ENCODE measurements around the gene GNGT1.

GNGT1 gene
- total RNA-seq: 0 reads per million in 4 donors

DNA sequence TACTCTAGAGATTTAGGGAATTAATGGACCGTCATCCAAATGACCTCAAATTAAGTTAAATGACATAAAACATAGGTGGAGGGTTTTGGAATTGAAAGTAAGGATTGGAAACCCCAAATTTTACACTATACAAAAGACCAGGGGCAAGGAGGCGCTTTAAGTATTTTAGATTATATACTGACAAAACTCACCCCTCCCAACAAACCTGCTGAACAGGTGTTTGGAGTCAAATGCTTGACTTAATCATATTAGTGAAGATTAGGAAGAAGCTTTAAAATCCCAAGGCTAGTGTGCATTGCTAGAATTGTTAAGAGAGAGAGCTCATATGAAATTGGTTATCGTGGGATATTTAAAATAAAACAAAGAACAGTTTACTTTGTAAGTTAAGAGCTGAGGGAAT is at the start of gene GNGT1:
TSS of gene GNGT1 (plus strand) at position 301 of the 400 bp plus-strand sequence. CDS start 180 bp downstream, outside the sequence.
- no peak for DNase-seq

DNA sequence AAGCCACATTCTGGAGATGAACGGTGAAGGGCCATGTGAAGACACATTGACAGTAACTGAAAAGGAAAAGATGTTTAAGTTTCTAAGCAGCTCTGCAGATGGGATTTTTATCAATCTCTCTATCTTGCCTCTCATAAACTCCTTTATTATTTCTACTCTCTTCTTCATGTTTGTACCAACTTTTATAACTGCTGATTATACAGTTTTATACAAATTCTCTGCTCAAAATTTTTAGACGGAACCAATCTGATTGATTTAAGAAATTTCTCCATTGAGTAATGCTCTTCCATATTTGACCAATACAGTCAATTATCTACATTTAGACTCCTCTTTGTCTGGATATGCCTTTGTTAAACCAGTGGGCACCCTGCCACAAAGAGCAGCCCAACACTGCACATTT is 47.5 kb upstream of the GNGT1 start:
- no peak for DNase-seq

DNA sequence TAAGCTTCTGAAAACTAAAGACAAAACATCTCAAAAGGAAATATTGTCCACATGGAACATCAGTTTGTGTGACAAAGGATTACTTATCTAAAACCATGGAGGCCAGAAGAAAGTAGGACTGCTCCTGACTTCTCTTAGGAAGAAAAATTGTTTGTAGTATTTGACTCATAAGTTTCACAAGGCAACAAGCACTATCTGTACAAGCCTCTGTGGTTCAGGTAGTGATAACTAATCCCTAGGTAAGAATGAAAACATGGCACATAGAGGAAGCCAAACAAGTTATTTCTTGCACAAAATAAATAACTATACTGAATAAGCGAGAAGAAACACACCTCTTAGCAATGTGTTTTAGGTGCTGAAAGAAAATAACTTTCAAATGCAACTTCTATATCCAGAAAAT is 46.1 kb upstream of the GNGT1 start:
- no peak for DNase-seq

DNA sequence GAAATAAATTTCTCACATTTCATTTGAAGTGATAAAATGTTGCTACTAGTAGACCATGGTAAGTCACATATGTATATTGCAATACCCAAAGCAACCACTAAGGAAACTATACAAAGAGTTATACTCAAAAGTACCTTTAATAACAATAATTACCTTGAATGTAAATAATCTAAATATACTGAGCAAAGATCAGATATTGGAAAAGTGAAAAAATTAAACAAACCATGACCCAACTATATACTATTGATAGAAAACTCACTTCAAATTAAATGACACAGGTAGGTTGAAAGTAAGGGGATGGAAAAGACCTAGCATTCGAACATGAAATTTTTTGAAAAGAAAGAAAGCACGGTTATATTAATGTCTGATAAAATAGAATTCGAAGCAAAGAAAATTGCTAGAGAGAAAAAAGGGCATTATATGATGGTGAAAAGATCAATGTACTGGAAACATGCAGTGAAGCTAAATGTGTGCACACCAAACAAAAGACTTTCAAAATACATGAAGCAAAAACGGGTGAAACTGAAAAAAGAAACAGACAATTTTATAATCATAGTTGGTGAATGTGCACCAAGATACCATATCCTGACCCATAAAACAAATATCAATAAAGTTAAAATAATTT is 44.9 kb upstream of the GNGT1 start:
- DNase-seq: no peak

DNA sequence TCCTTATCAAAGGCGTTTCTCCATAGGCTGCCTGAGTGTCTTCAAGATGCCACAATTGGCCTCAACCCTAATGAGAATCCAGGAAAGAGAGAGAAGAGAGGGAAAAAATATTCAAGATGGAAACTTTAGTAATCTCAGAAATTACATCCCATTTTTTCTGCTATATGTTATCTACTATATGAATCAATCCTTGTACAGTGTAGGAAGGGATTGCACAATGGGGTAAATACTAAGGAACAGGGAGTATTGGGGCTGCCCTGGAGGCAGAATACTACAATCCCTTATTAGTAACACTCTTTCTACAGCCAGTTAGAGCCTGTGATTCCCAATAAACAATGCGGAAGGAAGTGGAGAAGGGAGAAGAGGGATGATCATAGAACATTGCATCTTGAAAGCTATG is 43.7 kb upstream of the GNGT1 start:
- no peak for DNase-seq

DNA sequence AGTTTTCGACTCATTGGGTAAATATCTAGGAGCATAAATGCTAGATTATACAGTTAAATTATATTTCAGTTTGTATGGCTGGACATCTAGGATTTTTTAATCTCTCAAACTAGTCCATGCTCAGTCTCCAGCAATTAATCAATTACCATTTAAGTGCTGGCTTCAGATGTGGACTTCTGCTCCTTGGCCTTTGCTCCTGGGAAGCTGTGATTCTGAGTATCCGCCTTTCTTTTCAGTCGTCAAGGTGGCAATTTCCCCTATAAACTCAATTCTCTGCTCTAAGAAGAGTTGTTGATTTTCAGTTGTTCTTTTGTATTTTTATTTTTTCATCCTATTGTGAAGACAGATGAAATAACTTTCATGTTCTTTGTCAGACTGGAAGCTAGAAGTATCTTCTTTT is 39.5 kb upstream of the GNGT1 start:
- no peak for DNase-seq

DNA sequence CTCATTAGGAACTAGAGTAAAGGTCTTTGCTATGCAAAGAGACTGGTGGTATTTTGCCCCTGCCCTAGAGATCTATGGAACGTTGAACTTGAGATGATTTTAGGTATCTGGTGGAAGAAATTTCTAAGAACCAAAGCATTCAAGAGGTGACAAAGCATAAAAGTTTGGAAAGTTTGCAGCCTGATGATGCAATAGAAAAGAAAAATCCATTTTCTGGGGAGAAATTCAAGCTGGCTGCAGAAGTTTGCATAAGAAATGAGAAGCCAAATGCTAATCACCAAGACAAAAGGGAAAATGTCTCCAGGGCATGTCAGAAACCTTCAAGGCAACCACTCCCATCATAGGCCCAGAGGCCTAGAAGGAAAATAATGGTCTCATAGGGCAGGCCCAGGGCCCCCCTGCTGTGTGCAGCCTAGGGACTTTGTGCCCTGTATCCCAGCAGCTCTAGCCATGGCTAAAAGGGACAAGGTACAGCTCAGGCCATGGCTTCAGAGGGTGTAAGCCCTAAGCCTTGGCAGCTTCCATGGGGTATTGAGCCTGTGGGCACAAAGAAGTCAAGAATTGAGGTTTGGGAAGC is 32.3 kb upstream of the GNGT1 start:
- no peak for DNase-seq

DNA sequence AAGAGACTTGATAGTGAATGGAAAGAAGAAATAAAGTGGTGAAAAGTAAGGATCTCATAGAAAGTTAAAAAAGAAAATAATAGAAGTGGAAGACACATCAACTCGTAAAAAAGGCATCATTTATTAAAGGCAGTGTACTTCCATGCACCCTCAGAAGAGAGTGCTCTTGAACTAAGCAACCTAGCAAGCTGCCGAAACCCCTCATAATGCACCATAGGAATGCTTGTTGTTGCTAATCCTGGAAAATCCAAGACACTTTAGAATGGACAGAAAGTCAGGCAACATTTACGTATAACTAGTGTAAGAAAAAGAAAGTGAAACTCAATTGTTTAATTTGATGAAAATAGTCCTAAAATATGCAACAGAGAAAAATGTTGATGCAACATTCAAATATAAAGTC is 28.6 kb upstream of the GNGT1 start:
- DNase-seq: no peak

DNA sequence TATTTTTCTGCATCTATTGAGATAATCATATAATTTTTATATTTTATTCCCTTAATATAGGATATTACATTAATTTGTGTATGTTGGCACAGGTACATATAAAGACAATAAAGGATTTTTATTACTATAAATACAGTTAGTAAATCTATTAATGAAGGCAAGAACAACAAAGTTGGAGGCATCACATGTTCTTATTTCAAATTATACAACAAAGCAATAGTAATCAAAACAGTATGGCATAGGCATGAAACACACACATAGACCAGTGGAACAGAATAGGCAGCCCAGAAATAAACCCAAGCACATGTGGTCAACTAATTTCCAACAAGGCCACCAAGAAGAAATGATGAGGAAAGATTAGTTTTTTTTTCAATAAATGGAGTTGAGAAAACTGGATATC is 27.0 kb upstream of the GNGT1 start:
- no peak for DNase-seq

DNA sequence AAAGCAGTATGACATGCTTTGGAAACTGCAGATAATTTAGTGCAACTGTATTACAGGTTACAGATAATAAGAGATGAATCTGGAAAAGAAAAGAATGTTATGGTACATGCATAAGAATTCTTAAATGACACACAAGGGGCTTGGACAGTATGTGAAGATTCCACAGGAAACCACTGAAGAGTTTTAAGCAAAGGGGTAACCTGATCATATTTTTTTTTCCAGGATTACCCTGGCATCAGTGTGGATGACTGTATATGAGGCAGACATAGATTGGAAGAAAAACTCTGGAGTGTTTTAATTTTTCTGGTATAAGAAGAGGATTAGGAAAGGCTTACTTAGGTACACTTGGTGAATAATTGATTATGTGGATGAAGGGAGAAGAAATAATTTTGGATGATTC is 23.9 kb upstream of the GNGT1 start:
- DNase-seq: no peak

DNA sequence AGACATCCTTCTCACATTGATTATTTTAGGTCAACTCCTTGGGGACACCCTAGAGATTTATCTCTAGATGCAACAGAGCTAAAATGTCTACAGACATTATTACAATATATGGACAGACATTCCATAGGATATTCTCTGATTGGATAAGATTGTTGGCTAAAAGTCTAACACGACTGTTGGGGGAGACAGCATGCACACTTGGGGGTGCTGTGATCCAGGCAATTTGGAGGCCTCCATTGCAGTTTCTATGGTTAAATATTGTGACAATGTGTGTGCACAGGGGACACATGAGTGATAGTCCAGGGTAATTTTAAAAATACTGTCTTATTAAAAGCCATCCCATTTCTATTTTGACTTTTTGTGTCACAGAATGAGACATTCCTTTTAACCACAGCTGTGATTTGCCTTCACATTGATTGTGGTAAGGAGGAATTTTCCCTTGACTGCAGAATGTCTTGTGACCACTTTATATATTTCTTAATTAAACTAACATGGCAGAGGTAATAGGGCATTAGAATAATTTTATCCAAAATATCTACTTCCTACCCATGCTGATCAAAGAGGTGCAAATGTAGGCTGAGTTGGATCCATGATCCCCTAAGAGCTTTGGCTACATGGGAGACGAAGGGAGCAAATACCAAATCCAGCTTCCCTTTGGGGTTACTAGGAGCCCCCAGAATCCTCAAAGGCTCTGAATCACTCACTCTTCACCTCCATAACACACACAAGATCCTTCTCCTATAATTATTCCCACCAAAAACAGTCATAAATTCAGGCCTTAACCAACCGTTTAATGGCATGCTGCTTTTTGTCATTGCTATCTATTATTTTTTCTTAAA is 23.1 kb upstream of the GNGT1 start:
- no peak for DNase-seq

DNA sequence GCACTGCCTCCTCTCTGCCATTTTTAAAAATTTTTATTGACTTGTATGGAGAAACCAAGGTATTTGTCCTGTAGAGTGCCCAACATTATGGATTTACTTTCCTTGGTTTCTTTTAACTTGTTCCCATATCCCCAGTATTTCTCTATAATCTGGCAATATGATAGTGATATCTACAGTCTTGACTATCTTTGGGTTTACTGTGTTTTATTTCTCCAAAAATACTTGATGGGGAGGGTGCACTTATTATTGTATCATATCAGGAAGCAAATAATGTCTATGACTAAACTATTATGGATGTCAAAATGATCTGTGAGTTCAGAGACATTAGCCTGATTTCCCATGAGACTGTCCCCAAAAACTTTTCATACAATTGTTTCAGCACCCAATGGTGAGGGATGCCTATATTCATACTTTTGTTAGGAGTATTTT is 22.4 kb upstream of the GNGT1 start:
- no peak for DNase-seq

DNA sequence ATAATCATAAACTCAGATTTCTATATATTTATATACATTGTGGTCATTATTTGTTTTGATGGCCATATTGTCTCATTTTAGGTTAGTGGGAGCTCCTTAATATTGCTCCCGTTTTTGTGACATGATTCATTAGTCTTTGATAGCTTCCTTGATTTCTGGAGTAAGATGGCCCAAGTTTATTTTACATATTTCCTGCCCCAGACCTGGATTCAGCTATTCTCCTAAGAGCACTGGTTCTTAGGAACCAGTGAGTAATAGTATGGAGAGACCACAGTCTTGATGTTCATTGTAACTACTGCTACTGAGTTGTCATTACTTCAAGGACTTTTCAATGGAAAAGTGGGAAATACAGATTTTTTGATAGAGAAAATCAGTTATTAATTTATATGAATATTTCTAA is 21.8 kb upstream of the GNGT1 start:
- no peak for DNase-seq

DNA sequence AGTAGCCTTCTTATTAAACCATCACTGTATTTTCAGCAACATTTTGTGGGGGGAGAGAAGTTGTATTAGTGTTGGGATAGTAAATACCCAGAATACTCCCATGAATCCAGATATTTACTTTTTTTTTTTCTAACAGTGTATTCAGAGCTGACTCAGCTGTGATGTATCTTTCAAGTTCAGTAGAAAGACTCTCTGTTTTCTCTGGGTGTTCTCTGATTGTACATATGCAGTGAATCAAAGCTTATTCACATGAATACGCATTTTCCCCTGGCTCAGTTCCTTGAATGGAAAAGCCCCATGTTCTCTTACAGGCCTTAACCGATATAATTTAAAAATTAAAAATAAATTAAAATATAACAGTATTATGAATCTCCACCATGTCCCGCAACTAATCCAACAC is 17.1 kb upstream of the GNGT1 start:
- no peak for DNase-seq

DNA sequence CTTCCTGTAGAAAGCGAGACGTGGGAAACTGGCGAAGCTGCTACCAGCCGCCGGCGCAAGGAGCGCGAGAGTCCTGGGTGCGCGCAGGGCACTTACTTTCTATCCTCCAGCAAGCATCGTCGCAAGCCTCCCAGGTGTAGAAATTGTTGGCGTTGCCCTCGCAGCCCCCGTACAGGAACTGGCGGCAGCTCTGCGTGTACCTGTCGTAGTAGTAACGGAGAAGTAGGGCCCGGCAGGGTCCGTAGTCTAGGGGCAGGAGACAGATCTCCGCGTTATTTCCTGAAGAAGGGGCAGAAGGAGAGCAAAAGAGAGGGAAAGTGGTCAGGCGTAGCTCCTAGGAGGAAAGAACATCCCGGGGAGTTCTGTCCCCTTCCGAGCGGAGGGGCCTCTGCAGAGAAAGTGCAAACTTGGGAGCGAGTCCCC is 16.3 kb upstream of the GNGT1 start:
- DNase-seq: no peak

DNA sequence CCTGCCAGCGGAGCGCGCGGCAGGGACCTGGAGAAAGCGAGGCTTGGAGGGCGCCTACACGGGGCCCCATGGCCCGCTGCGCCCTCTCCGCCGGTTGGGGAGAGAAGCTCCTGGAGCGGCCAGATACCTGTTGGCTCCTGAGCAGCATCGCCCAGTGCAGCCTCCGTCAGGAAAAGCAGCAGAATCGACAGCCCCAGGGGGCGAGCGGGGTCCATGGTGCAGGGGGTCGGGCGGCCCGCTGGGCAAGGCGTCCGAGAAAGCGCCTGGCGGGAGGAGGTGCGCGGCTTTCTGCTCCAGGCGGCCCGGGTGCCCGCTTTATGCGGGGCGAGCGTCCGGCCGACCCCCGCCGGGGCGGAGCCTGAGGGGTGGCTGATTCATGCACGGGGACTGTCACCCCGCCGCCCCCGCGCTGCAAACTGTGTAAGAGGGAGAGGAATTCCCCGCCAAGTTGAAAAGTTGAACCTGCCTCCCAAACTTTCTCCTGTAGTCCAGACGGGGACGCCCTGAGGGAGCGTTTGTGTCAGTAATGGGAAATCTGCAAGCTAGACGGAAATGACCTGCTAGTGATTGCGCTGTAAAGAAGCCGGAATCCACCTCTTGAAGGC is 15.8 kb upstream of the GNGT1 start, which contains the start of gene TFPI2:
TSS of gene TFPI2 (minus strand) at position 290 of the 605 bp plus-strand sequence. CDS start at position 215, 75 bp downstream.
- no peak for DNase-seq

DNA sequence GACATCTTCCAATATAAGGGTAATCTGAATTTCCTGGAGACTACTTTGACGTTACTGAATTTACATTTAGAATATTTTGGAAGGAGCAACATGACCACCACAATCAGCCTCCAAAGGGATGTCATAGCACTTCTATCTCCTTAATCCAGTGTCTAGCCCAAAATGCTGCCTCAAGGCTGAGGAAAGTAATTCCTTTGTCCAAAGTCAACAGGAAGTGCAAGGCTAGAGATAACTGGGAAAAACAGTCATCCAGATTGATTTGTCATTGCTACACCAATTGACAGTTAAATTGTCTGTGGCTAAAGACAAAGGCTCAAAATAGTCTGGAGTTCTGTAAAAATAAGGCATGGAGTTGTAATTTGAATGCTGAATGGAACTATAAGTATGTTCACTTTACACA is 11.9 kb upstream of the GNGT1 start:
- DNase-seq: no peak

DNA sequence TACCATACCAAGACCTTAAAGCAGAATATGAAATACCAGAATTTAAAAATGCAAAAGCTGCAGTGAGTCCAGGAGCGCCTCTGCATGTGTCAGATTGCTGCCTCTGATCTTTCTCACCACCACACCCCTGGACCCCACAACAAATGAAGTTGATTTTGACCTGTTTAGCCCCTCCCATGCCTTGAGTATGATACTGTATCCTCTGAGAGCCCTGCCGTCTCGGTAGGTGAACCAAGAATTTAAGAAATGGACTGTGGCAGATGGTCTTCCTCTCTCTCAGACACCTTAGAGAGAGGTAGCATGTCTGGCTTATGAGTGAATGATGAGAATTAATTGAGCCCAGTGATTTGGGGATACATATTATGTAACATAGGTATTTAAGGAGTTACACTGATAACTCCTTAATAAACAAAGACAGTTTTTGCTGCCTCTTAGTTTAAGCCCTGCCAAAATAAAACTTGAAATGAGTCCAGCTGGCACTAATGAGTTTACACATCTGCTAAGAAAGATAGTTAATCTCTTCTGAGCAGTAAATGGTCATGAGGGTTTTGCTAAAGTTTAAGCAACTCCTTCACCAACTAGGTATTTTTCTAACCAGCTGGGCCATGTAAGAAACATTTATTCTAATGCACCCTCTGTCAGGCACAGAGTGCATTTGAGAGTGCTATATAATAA is 11.3 kb upstream of the GNGT1 start:
- DNase-seq: no peak

DNA sequence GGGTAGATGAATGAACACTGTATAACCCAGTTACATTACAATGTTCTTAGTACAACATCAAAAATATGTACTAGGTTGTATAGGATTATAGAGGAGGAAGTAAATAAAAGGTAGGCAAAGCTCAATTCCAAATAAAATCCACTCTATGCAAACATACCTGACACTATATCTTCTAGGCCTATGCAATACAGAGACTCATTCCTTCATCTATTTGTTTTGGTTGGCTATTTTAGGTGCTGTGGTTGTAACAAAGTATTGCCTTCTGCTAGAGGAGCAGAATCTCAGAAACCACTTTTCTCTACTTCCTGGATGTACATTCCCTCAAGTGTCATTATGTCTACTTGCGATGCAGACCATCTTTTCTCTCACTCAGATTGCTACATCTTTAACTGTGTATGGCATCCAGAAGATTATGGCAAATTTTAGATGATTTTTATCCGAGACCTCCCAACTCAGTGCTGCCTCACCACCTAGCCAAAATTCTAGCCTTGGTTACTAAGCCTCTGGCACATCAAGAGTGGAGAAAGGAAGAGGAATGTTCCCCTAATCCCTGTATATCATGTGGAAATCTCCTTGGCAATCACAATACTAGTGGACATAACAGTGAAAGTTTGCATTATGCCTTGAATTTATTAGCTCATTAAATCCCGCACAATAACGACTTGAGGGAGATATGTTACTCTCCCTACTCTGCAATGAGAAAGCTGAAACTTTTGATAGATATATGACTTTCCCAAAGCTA is 10.3 kb upstream of the GNGT1 start:
- DNase-seq: no peak

DNA sequence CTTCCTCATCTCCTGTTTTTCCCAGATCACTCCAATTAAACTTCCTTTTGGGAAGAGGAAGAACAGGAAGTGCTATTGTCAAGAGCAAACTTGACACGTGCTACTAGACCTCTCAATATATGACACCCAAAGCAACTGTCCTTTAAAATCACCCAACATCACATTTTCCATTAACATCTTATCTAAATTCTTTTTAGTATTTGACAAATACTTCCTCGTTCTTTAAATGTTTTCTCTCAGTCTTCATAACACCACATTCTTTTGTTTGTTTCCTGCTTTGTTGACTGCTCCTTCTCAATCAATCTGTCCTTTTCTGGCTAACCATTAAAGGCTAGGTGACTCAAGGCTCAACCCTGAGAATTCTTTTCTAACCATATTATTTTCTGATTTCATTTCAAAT is 8.7 kb upstream of the GNGT1 start:
- no peak for DNase-seq

DNA sequence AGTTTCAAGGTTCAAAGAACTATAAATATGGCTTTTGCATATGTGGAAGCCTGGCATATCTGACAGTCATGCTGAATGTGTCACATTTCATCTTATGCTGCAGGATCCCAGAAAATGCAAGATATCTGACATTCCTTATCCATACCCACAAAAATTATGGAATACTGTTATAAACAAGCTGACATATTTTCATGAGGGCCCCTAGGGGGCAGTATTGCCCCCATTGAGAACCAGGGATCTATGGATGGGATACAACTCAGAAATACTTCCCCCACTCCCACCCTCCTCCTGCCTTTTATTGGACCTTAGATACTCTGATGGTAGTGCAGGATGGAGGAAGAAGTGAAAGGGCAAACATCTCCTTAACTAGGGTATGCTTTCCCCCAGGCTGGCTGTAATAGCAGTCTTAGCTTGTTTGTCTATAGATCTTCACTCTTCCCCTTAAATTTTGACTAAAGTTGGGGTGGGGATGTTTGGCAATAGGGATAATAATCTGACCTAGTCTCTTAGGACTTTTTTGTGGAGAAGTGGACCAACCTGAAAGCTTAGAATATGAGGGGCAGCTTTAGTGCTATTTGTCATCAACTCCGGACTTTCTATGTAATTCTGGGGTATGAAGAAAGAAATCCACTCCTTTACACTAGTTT is 3.5 kb upstream of the GNGT1 start:
- peak in 1 of 5 donors; percentile 14 for DNase-seq
